GM12892 (cell line): ENCODE results near the gene ARHGEF17.

Source experiments
- POLR2A ChIP-seq: IDR thresholded peaks from 2 replicates; pipeline ENCODE4 v1.6.1; 2011; ENCODE audit warnings: low read depth, low read length, control low read depth
- POLR2AphosphoS5 ChIP-seq: IDR thresholded peaks from 2 replicates; pipeline ENCODE4 v1.6.1; 2011; ENCODE audit warnings: low read depth, low read length, control low read depth
- TAF1 ChIP-seq: IDR thresholded peaks from 2 replicates; pipeline ENCODE4 v1.6.1; 2011; ENCODE audit warnings: low read depth, mild to moderate bottlenecking, control low read depth, low read length, borderline replicate concordance

- TF ChIP-seq POLR2AphosphoS5 (no peak), POLR2A (no peak), TAF1 (no peak)
Measured at GRCh38 chr11:73270016-73270854, 37.8 kb upstream of the ARHGEF17 start.
